GM23248 (cell line): Measurements from ENCODE around the gene SMIM8. TPM values are rescaled to one million over a fixed set of nuclear protein-coding genes. Genes with fewer than 3 reads are reported as not detected.

Source experiments
- DNase-seq: peaks from one replicate; pipeline ENCODE4 v3.0.0-alpha.2; 2015
- H2AFZ ChIP-seq: fragments of 200-600 bp; sonication (generic); 2 replicates; pipeline ENCODE4 v1.6.1; 2016; ENCODE audit warnings: antibody characterized with exemption
- H3F3A ChIP-seq: fragments of 200-600 bp; sonication (generic); 2 replicates; pipeline ENCODE4 v1.6.1; 2016; ENCODE audit warnings: mild to moderate bottlenecking, antibody characterized with exemption, mixed run types; ENCODE audit not compliant: insufficient read depth
- H3K27ac ChIP-seq: fragments of 200-600 bp; sonication (generic); 2 replicates; pipeline ENCODE4 v1.5.1; 2016; ENCODE audit warnings: mild to moderate bottlenecking
- H3K27me3 ChIP-seq: fragments of 200-600 bp; sonication (generic); replicated peaks from 2 replicates; pipeline ENCODE4 v1.6.1; 2016; ENCODE audit warnings: mild to moderate bottlenecking; ENCODE audit not compliant: insufficient read depth
- H3K36me3 ChIP-seq: fragments of 200-600 bp; sonication (generic); 2 replicates; pipeline ENCODE4 v1.6.1; 2016; ENCODE audit warnings: low read depth, mild to moderate bottlenecking
- H3K4me1 ChIP-seq: fragments of 200-600 bp; sonication (generic); 2 replicates; pipeline ENCODE4 v1.6.1; 2016; ENCODE audit warnings: mild to moderate bottlenecking; ENCODE audit not compliant: insufficient read depth
- H3K4me2 ChIP-seq: fragments of 200-600 bp; sonication (generic); one replicate; pipeline ENCODE4 v1.6.1; 2016; ENCODE audit warnings: mild to moderate bottlenecking; ENCODE audit not compliant: unreplicated experiment
- H3K4me3 ChIP-seq: fragments of 200-600 bp; sonication (generic); 2 replicates; pipeline ENCODE4 v1.5.1; 2016; ENCODE audit warnings: mild to moderate bottlenecking
- H3K79me2 ChIP-seq: fragments of 200-600 bp; sonication (generic); 2 replicates; pipeline ENCODE4 v1.6.1; 2016; ENCODE audit warnings: mild to moderate bottlenecking; ENCODE audit not compliant: insufficient read depth
- H3K9ac ChIP-seq: fragments of 200-600 bp; sonication (generic); 2 replicates; pipeline ENCODE4 v1.6.1; 2016; ENCODE audit warnings: mild to moderate bottlenecking
- H3K9me2 ChIP-seq: fragments of 200-600 bp; sonication (generic); 2 replicates; pipeline ENCODE4 v1.6.1; 2016; ENCODE audit warnings: mixed run types, mild to moderate bottlenecking, moderate library complexity; ENCODE audit not compliant: insufficient read depth
- H3K9me3 ChIP-seq: fragments of 200-600 bp; sonication (generic); one replicate; pipeline ENCODE4 v1.6.1; 2017; ENCODE audit warnings: low read depth
- H4K20me1 ChIP-seq: fragments of 200-600 bp; sonication (generic); 2 replicates; pipeline ENCODE4 v1.6.0; 2016; ENCODE audit not compliant: insufficient read depth
- EZH2 ChIP-seq: fragments of 200-600 bp; sonication (generic); IDR thresholded peaks from 2 replicates; pipeline ENCODE4 v1.6.1; 2018; ENCODE audit warnings: antibody characterized with exemption, mild to moderate bottlenecking; ENCODE audit not compliant: insufficient read depth, poor library complexity, severe bottlenecking
- EZH2phosphoT487 ChIP-seq: fragments of 200-600 bp; sonication (generic); IDR thresholded peaks from 2 replicates; pipeline ENCODE4 v1.6.1; 2018; ENCODE audit warnings: antibody characterized with exemption, moderate library complexity, mild to moderate bottlenecking, low read depth; ENCODE audit not compliant: insufficient read depth
- WGBS, 2 experiments: methylation state at CpG; one replicate each; pipeline ENCODE4 v1.1.6; 2015 to 2017; ENCODE audit warnings: low lambda C conversion rate in 2 of 2, low coverage in 1 of 2; ENCODE audit errors: missing lambda C conversion rate in 2 of 2; 5-methylcytosine and 5-hydroxymethylcytosine counted together
- in situ Hi-C: fragments of 300-500 bp; cut with MboI; formaldehyde crosslinking; loops from 2 replicates; pipeline ENCODE4 v1.15.0; 2020
- polyA plus RNA-seq: library from polyadenylated mRNA; unstranded; fragments of >200 nt; fragmentation: Nextera tagmentation; extraction: Ambion mirVana; gene quantifications from 2 replicates; pipeline ENCODE4 v1.2.1, GENCODE V29; 2016
- total RNA-seq: library from RNA; depleted of rRNA; stranded (reverse); fragments of >200 nt; shearing (Covaris generic); gene quantifications from 2 replicates; pipeline ENCODE4 v1.2.3, GENCODE V29; 2014

SMIM8 gene
- total and polyA plus RNA-seq, 2 experiments from 2014 or later: 2.4 to 8.7 TPM

GRCh38 chr6:87366899-87367298 lies 44.5 kb downstream of the SMIM8 start:
- H2AFZ ChIP-seq: no peak overlapping the region
- in situ Hi-C loops: no loop called here

GRCh38 chr6:87373377-87373776 lies 51.0 kb downstream of the SMIM8 start:
- WGBS, 2 experiments: 92% methylated on average over 2 of the region's 2 CpGs
- Histone ChIP-seq H3K27ac (no peak overlapping the region), H3F3A (no peaks in the 10 kb centered on the region), H3K9me3 (no peaks in the 10 kb centered on the region), H3K9me2 (no peaks in the 10 kb centered on the region), H3K36me3 (no peaks in the 10 kb centered on the region), H3K9ac (no peak overlapping the region), H3K4me1 (no peaks in the 10 kb centered on the region), H3K79me2 (no peaks in the 10 kb centered on the region), H3K4me2 (no peak overlapping the region), H3K27me3 (no peaks in the 10 kb centered on the region), H3K4me3 (no peak overlapping the region), H2AFZ (no peak overlapping the region), H4K20me1 (no peaks in the 10 kb centered on the region)
- in situ Hi-C loops: no loop called here
- DNase-seq: no peak
- TF ChIP-seq EZH2phosphoT487 (no peak), EZH2 (no peak)

More at GRCh38 chr6:87366899-87367298, 44.5 kb downstream of the SMIM8 start:
- Histone ChIP-seq H3K9ac (no peak overlapping the region), H3K9me3 (no peaks in the 10 kb centered on the region), H4K20me1 (no peaks in the 10 kb centered on the region), H3K9me2 (no peaks in the 10 kb centered on the region), H3K36me3 (no peaks in the 10 kb centered on the region), H3K27ac (no peak overlapping the region), H3K4me1 (no peaks in the 10 kb centered on the region), H3K27me3 (no peaks in the 10 kb centered on the region), H3K79me2 (no peaks in the 10 kb centered on the region), H3K4me3 (no peak overlapping the region), H3K4me2 (no peak overlapping the region), H3F3A (no peaks in the 10 kb centered on the region)
- WGBS, 2 experiments: 76 to 83% methylated on average over 3 of the region's 3 CpGs
- TF ChIP-seq EZH2phosphoT487 (no peak), EZH2 (no peak)
- no peak for DNase-seq

GRCh38 chr6:87375315-87375714 lies 52.9 kb downstream of the SMIM8 start:
- H3K27me3 ChIP-seq: no peaks in the 10 kb centered on the region
- H3K4me2 ChIP-seq: no peak overlapping the region
- H3K9me2 ChIP-seq: no peaks in the 10 kb centered on the region
- no peaks in the 10 kb centered on the region for H3K4me1 ChIP-seq
- in situ Hi-C loops: no loop called here
- no peaks in the 10 kb centered on the region for H3K79me2 ChIP-seq
- no peak for DNase-seq
- H3K36me3 ChIP-seq: no peaks in the 10 kb centered on the region
- no peak overlapping the region for H3K27ac ChIP-seq
- H2AFZ ChIP-seq: no peak overlapping the region
- H3K9me3 ChIP-seq: no peaks in the 10 kb centered on the region
- no peak overlapping the region for H3K4me3 ChIP-seq
- TF ChIP-seq EZH2phosphoT487: no peak
- no peak for TF ChIP-seq EZH2
- no peaks in the 10 kb centered on the region for H3F3A ChIP-seq
- H4K20me1 ChIP-seq: no peaks in the 10 kb centered on the region
- WGBS, 2 experiments: 66 to 69% methylated on average over 2 of the region's 2 CpGs
- H3K9ac ChIP-seq: no peak overlapping the region

- Histone ChIP-seq H3K4me2 (no peak overlapping the region), H3K36me3 (no peaks in the 10 kb centered on the region), H3K27me3 (no peaks in the 10 kb centered on the region), H3K4me3 (no peak overlapping the region), H3F3A (no peaks in the 10 kb centered on the region), H3K9me3 (no peaks in the 10 kb centered on the region), H2AFZ (no peak overlapping the region), H3K27ac (no peak overlapping the region), H3K79me2 (no peaks in the 10 kb centered on the region), H3K9ac (no peak overlapping the region), H4K20me1 (no peaks in the 10 kb centered on the region), H3K9me2 (no peaks in the 10 kb centered on the region), H3K4me1 (no peaks in the 10 kb centered on the region)
- DNase-seq: no peak
- TF ChIP-seq EZH2 (no peak), EZH2phosphoT487 (no peak)
- WGBS, 2 experiments: 83 to 93% methylated on average over 2 of the region's 2 CpGs
- in situ Hi-C loops: no loop called here
Observed at GRCh38 chr6:87376643-87377042, 54.3 kb downstream of the SMIM8 start.

- in situ Hi-C loops: no loop called here
- 52 to 54% methylated on average over 4 of the region's 4 CpGs for WGBS, 2 experiments
Observed at GRCh38 chr6:87378947-87379346, 56.6 kb downstream of the SMIM8 start.

More at GRCh38 chr6:87378947-87379346, 56.6 kb downstream of the SMIM8 start:
- H3K9me2 ChIP-seq: no peaks in the 10 kb centered on the region
- no peaks in the 10 kb centered on the region for H3K27me3 ChIP-seq
- H3K27ac ChIP-seq: no peak overlapping the region
- no peak for DNase-seq
- no peaks in the 10 kb centered on the region for H3K36me3 ChIP-seq
- no peak overlapping the region for H3K9ac ChIP-seq
- H3K79me2 ChIP-seq: no peaks in the 10 kb centered on the region
- no peak overlapping the region for H2AFZ ChIP-seq
- H4K20me1 ChIP-seq: no peaks in the 10 kb centered on the region
- TF ChIP-seq EZH2: no peak
- TF ChIP-seq EZH2phosphoT487: no peak
- no peak overlapping the region for H3K4me3 ChIP-seq
- no peaks in the 10 kb centered on the region for H3K4me1 ChIP-seq
- no peaks in the 10 kb centered on the region for H3F3A ChIP-seq
- H3K4me2 ChIP-seq: no peak overlapping the region
- no peaks in the 10 kb centered on the region for H3K9me3 ChIP-seq
